ENCODE results near the gene ZNF518A. TPM values are rescaled to one million over a fixed set of nuclear protein-coding genes. Genes with fewer than 3 reads are reported as not detected.
A peak's percentile ranks its signal among the peaks of the same experiment; 100 is the strongest.

ZNF518A gene, protein sequence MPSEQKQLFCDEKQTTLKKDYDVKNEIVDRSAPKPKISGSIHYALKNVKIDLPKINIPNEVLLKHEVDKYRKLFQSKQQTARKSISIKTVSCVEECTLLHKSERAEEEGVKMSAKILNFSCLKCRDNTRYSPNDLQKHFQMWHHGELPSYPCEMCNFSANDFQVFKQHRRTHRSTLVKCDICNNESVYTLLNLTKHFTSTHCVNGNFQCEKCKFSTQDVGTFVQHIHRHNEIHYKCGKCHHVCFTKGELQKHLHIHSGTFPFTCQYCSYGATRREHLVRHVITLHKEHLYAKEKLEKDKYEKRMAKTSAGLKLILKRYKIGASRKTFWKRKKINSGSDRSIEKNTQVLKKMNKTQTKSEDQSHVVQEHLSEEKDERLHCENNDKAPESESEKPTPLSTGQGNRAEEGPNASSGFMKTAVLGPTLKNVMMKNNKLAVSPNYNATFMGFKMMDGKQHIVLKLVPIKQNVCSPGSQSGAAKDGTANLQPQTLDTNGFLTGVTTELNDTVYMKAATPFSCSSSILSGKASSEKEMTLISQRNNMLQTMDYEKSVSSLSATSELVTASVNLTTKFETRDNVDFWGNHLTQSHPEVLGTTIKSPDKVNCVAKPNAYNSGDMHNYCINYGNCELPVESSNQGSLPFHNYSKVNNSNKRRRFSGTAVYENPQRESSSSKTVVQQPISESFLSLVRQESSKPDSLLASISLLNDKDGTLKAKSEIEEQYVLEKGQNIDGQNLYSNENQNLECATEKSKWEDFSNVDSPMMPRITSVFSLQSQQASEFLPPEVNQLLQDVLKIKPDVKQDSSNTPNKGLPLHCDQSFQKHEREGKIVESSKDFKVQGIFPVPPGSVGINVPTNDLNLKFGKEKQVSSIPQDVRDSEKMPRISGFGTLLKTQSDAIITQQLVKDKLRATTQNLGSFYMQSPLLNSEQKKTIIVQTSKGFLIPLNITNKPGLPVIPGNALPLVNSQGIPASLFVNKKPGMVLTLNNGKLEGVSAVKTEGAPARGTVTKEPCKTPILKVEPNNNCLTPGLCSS (N-terminal part only)
- 23.3 TPM for total RNA-seq
- long read RNA-seq, partial matches to known transcripts = 1 of 10 reads
- long read RNA-seq, other reads (novel, unspliced or antisense) = 9 of 10 reads

DNA sequence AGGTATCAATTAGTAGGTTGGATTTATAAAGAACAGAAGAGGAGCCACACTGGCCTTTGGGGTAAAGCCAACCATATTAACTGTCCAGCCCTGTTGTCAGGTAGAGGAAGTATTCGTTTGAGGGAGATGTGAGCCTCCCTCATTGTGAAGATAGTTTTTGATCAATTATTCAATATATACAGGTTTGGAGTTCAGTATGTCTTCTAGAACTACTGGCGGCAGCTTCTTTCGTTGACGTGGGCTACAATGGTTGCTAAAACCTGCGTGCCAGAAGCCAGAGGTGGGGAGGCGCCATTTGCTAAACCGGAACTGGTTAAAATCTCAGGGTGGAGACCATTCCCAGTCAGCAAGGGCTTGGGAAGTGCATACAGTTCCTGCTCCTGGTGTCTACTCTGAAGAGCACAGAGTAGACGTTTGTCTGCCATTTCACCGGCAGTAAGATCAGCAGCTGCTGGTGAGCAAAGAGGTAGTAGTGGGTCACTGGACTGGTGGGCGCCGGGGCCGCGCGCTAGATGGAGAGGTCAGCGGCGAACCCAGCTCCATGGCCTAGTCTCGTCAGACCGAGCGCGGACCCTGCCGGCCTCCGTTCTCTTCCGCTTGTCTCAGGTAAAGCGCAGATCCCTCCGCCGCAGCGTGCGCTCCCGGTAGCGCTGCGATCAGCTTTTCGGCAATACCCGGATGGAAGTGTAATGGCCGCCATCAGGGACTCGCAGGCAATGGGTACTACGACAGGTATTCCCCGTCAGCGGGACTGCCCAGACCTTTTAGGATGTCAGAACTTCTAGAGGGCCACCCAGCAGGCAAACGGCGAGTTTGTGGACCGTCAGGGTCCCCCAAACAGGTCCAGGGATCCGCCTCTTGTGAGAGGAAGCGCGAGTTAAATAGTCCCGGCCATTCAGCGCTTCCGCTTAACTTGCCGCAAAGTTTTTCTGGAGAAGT is at the start of gene ZNF518A:
Gene ZNF518A (plus strand): TSS at position 911 of the 939 bp plus-strand sequence. CDS start 26,026 bp downstream, outside the sequence.
- intact Hi-C loops (cut with DNase I) = loop anchor here (5.0 kb wide), 1 partner anchor 37 kb away; no protein-coding TSS in a partner anchor
- ATAC-seq = peak; percentile 99

GRCh38 chr10:96082153-96082552 is 47.9 kb upstream of the ZNF518A start:
- no peaks in the 10 kb centered on the region for H3K27me3 ChIP-seq (ENCODE audit: low read depth)
- intact Hi-C loops (cut with DNase I) = no loop called here
- no peak overlapping the region for H3K4me3 ChIP-seq
- DNase-seq = no peak
- H3K27ac ChIP-seq = no peak overlapping the region
- no peaks in the 10 kb centered on the region for H3K9me3 ChIP-seq
- no peak for ATAC-seq
- H3K36me3 ChIP-seq = no peaks in the 10 kb centered on the region
- TF ChIP-seq, protein P1, sequence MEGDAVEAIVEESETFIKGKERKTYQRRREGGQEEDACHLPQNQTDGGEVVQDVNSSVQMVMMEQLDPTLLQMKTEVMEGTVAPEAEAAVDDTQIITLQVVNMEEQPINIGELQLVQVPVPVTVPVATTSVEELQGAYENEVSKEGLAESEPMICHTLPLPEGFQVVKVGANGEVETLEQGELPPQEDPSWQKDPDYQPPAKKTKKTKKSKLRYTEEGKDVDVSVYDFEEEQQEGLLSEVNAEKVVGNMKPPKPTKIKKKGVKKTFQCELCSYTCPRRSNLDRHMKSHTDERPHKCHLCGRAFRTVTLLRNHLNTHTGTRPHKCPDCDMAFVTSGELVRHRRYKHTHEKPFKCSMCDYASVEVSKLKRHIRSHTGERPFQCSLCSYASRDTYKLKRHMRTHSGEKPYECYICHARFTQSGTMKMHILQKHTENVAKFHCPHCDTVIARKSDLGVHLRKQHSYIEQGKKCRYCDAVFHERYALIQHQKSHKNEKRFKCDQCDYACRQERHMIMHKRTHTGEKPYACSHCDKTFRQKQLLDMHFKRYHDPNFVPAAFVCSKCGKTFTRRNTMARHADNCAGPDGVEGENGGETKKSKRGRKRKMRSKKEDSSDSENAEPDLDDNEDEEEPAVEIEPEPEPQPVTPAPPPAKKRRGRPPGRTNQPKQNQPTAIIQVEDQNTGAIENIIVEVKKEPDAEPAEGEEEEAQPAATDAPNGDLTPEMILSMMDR (IDR thresholded peaks at IDR 0.05) = no peak
- H3K4me1 ChIP-seq = no peaks in the 10 kb centered on the region

More for the DNA sequence above, at the start of gene ZNF518A:
- DNase-seq = peak; percentile 97
- Histone ChIP-seq H3K9me3 (peaks cover 5% of the 10 kb centered on the region), H3K27me3 (ENCODE audit: low read depth) (peaks cover 31% of the 10 kb centered on the region), H3K27ac (peak within 1 kb of the TSS; percentile 100), H3K4me3 (peak within 1 kb of the TSS; percentile 87), H3K36me3 (peaks cover 16% of the 10 kb centered on the region), H3K4me1 (peaks cover 16% of the 10 kb centered on the region)
- TF ChIP-seq, protein P1 (IDR thresholded peaks at IDR 0.05) = no peak

DNA sequence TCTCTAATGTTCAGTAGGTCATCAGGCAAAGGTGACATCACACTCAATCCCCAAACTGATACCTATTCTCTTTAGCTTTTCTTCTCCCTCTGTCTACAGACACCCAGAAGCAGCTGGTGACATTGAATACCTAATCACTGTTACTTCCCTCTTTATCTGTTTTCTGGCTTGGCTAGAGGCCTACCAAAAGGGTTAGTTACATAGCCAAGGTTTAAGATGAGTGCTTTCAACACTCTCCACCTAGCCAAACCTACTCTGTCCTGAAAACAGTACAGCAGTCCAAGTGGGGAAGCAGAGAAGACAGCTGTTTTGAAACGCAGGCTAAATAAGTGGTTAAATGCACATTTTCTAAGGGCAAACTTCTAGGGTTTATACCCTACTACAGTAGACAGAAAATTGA is 47.3 kb upstream of the ZNF518A start:
- ATAC-seq (no peak), DNase-seq (no peak)
- no peaks in the 10 kb centered on the region for H3K27me3 ChIP-seq (ENCODE audit: low read depth)
- H3K4me3 ChIP-seq = no peak overlapping the region
- TF ChIP-seq, protein P1 (IDR thresholded peaks at IDR 0.05) = no peak
- H3K27ac ChIP-seq = no peak overlapping the region
- no peaks in the 10 kb centered on the region for H3K9me3 ChIP-seq
- H3K36me3 ChIP-seq = no peaks in the 10 kb centered on the region
- no peaks in the 10 kb centered on the region for H3K4me1 ChIP-seq
- intact Hi-C loops (cut with DNase I) = no loop called here

GRCh38 chr10:96089116-96089515 is 41.0 kb upstream of the ZNF518A start:
- no peaks in the 10 kb centered on the region for H3K36me3 ChIP-seq
- intact Hi-C loops (cut with DNase I) = no loop called here
- DNase-seq (no peak), ATAC-seq (no peak)
- no peaks in the 10 kb centered on the region for H3K9me3 ChIP-seq
- H3K4me1 ChIP-seq = no peaks in the 10 kb centered on the region
- H3K4me3 ChIP-seq = peak overlapping the region; percentile 68
- TF ChIP-seq, protein P1 (IDR thresholded peaks at IDR 0.05) = no peak
- peak overlapping the region; percentile 97 for H3K27ac ChIP-seq
- peaks cover 20% of the 10 kb centered on the region for H3K27me3 ChIP-seq (ENCODE audit: low read depth)

Data from lower lobe of right lung (tissue), 2 donors.